ENCODE results near the gene CHD9NB.

The CHD9NB gene

GRCh38 chr16:53081686-53082407 lies 29.1 kb upstream of the CHD9NB start:
- H3K4me1 ChIP-seq (ENCODE audit: control insufficient read depth, low read depth, low read length): peaks cover 21% of the 10 kb centered on the region
- H3K4me3 ChIP-seq (ENCODE audit: low read length): no peak overlapping the region
- no peak overlapping the region for H4K5ac ChIP-seq (ENCODE audit: low read length)
- H3K18ac ChIP-seq (ENCODE audit: low read length): no peak overlapping the region
- H2BK5ac ChIP-seq (ENCODE audit: low read length): no peak overlapping the region
- H3K27me3 ChIP-seq (ENCODE audit: insufficient read depth, low read length, poor library complexity): no peaks in the 10 kb centered on the region
- H2BK15ac ChIP-seq (replicated peaks; ENCODE audit: low read depth): no peak overlapping the region
- no peak overlapping the region for H4K8ac ChIP-seq (ENCODE audit: low read depth, low read length)
- H3K79me1 ChIP-seq (ENCODE audit: low read length): peaks cover 5% of the 10 kb centered on the region
- WGBS (ENCODE audit: extremely low coverage, insufficient coverage, low lambda C conversion rate): no CpG with 5 or more reads among the region's 3 CpGs
- H3K56ac ChIP-seq (ENCODE audit: low read length): no peak overlapping the region
- no peak overlapping the region for H2BK120ac ChIP-seq (ENCODE audit: low read depth, low read length)
- H3K23ac ChIP-seq (ENCODE audit: low read length): no peak overlapping the region
- H3K4me2 ChIP-seq (ENCODE audit: low read length): no peak overlapping the region
- DNase-seq: no peak
- H3K4ac ChIP-seq (ENCODE audit: low read depth, low read length): no peak overlapping the region
- H3K27ac ChIP-seq (ENCODE audit: low read depth, low read length): no peak overlapping the region
- H3K79me2 ChIP-seq (ENCODE audit: control insufficient read depth, insufficient read depth, low read length): no peaks in the 10 kb centered on the region
- no peak overlapping the region for H2AK5ac ChIP-seq (ENCODE audit: low read length)
- no peak overlapping the region for H3K9ac ChIP-seq (ENCODE audit: low read length)
- H3K36me3 ChIP-seq (ENCODE audit: control insufficient read depth, insufficient read depth, low read length): no peaks in the 10 kb centered on the region

DNA sequence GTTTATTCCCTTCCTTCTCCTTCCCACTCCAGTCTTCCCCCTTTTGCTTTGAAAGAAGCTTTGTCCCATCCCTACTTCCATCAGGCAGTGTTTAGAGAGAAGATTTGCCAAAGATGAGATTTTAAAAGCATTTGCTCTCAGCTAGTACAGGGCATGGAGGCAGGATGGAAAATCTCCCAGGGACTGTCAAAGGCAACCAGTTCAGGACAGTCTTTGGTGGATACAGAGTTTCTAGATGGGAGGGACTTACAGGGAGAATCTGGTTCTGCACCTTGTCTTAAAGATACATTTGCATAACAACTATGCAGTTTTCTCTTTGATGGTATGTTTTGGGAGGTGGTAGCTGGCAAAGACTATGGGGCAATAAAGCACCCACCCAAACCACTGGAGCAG lies 28.3 kb upstream of the CHD9NB start:
- no peak for DNase-seq
- no peak overlapping the region for H3K4me2 ChIP-seq (ENCODE audit: low read length)
- no peak overlapping the region for H3K18ac ChIP-seq (ENCODE audit: low read length)
- H3K56ac ChIP-seq (ENCODE audit: low read length): peak overlapping the region; percentile 39
- no peak overlapping the region for H3K9ac ChIP-seq (ENCODE audit: low read length)
- H3K4me3 ChIP-seq (ENCODE audit: low read length): no peak overlapping the region
- no peak overlapping the region for H2BK5ac ChIP-seq (ENCODE audit: low read length)
- H4K8ac ChIP-seq (ENCODE audit: low read depth, low read length): no peak overlapping the region
- no peak overlapping the region for H3K4ac ChIP-seq (ENCODE audit: low read depth, low read length)
- H2BK120ac ChIP-seq (ENCODE audit: low read depth, low read length): no peak overlapping the region
- no peaks in the 10 kb centered on the region for H3K79me2 ChIP-seq (ENCODE audit: control insufficient read depth, insufficient read depth, low read length)
- no peak overlapping the region for H3K27ac ChIP-seq (ENCODE audit: low read depth, low read length)
- no peak overlapping the region for H2BK15ac ChIP-seq (replicated peaks; ENCODE audit: low read depth)
- H3K79me1 ChIP-seq (ENCODE audit: low read length): peaks cover 5% of the 10 kb centered on the region
- H3K27me3 ChIP-seq (ENCODE audit: insufficient read depth, low read length, poor library complexity): no peaks in the 10 kb centered on the region
- H4K5ac ChIP-seq (ENCODE audit: low read length): no peak overlapping the region
- no peak overlapping the region for H3K23ac ChIP-seq (ENCODE audit: low read length)
- peaks cover 17% of the 10 kb centered on the region for H3K4me1 ChIP-seq (ENCODE audit: control insufficient read depth, low read depth, low read length)
- no peak overlapping the region for H2AK5ac ChIP-seq (ENCODE audit: low read length)
- no peaks in the 10 kb centered on the region for H3K36me3 ChIP-seq (ENCODE audit: control insufficient read depth, insufficient read depth, low read length)

DNA sequence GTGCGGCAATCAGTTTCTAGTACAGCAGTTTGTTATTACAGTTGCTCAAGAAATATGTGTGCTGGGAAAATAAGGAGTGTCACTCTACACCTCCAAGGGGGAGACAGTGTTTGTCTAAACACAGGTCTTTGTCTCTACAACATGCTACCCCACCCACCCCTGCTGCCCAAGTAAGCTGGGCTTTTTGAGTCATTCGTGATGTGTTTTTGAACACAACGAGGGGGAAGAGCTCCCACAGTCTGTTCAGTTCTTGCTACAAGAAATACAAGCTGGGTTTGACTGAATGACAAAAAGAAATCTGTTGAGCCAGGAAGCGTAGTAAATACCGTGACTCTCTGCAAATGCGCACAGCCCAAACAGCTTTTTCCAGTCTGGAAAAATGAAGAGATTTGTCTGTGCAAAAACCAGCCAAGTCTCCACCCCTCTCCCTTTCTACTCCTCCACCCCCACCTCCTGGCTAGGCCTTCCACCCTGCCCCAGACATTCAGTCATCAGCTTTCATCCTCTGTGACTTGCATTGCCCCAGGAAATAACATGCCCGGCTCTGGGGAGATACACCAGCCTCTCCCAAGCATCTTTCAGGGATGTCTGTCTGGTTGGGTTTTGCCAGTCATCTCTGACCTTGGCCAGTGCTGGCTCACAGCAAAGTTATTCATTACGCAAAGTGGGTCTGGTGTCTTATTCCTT lies 27.8 kb upstream of the CHD9NB start:
- peaks cover 5% of the 10 kb centered on the region for H3K79me1 ChIP-seq (ENCODE audit: low read length)
- no peak overlapping the region for H3K23ac ChIP-seq (ENCODE audit: low read length)
- DNase-seq: peak; percentile 65
- no peaks in the 10 kb centered on the region for H3K79me2 ChIP-seq (ENCODE audit: control insufficient read depth, insufficient read depth, low read length)
- H4K5ac ChIP-seq (ENCODE audit: low read length): no peak overlapping the region
- WGBS (ENCODE audit: extremely low coverage, insufficient coverage, low lambda C conversion rate): no CpG with 5 or more reads among the region's 8 CpGs
- no peak overlapping the region for H3K4me2 ChIP-seq (ENCODE audit: low read length)
- no peak overlapping the region for H4K8ac ChIP-seq (ENCODE audit: low read depth, low read length)
- peak overlapping the region; percentile 46 for H3K27ac ChIP-seq (ENCODE audit: low read depth, low read length)
- H3K56ac ChIP-seq (ENCODE audit: low read length): peak overlapping the region; percentile 39
- H3K18ac ChIP-seq (ENCODE audit: low read length): no peak overlapping the region
- H3K36me3 ChIP-seq (ENCODE audit: control insufficient read depth, insufficient read depth, low read length): no peaks in the 10 kb centered on the region
- no peak overlapping the region for H2BK120ac ChIP-seq (ENCODE audit: low read depth, low read length)
- H2BK15ac ChIP-seq (replicated peaks; ENCODE audit: low read depth): no peak overlapping the region
- H3K27me3 ChIP-seq (ENCODE audit: insufficient read depth, low read length, poor library complexity): no peaks in the 10 kb centered on the region
- no peak overlapping the region for H3K4ac ChIP-seq (ENCODE audit: low read depth, low read length)
- no peak overlapping the region for H3K4me3 ChIP-seq (ENCODE audit: low read length)
- H3K4me1 ChIP-seq (ENCODE audit: control insufficient read depth, low read depth, low read length): peaks cover 13% of the 10 kb centered on the region
- H3K9ac ChIP-seq (ENCODE audit: low read length): no peak overlapping the region
- no peak overlapping the region for H2AK5ac ChIP-seq (ENCODE audit: low read length)
- no peak overlapping the region for H2BK5ac ChIP-seq (ENCODE audit: low read length)

DNA sequence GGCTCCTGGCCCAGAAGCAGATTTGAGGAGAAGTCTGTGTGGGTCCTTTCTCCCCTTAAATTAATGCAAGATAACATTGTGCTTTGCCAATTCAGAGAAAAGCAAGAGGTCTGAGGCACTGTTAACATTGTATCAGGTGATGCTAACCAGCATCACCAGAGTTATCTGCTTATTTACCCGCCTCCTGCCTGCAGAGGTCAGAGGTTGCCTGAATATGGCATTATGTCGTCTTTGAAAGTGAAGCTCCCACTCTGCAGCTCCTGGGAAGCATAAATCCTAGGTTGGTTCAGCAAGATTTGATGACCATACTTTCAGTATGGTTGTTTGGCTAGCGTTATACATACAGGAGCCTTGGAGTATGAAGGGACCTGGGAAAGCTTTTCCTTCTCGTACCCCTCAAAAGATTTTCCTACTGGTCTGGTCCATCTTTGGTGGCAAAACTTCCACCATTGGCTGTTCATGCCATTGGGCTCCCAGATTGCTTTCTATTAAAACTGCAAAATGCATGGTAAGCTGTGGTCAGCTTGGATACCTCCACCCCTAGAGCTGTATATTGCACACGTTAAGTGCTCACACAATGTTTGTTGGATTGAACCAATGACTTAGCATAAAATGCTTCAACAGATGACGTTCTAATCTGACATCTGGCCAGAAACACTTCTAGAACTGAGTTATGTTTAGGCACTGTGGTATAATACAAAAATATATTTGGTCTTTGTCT lies 26.2 kb upstream of the CHD9NB start:
- no peaks in the 10 kb centered on the region for H3K79me2 ChIP-seq (ENCODE audit: control insufficient read depth, insufficient read depth, low read length)
- H3K36me3 ChIP-seq (ENCODE audit: control insufficient read depth, insufficient read depth, low read length): no peaks in the 10 kb centered on the region
- H3K4me3 ChIP-seq (ENCODE audit: low read length): no peak overlapping the region
- no peak overlapping the region for H4K8ac ChIP-seq (ENCODE audit: low read depth, low read length)
- no peak overlapping the region for H3K4me2 ChIP-seq (ENCODE audit: low read length)
- no peak overlapping the region for H2BK120ac ChIP-seq (ENCODE audit: low read depth, low read length)
- no peak overlapping the region for H3K27ac ChIP-seq (ENCODE audit: low read depth, low read length)
- no CpG with 5 or more reads among the region's 6 CpGs for WGBS (ENCODE audit: extremely low coverage, insufficient coverage, low lambda C conversion rate)
- no peak for DNase-seq
- no peaks in the 10 kb centered on the region for H3K27me3 ChIP-seq (ENCODE audit: insufficient read depth, low read length, poor library complexity)
- H3K56ac ChIP-seq (ENCODE audit: low read length): no peak overlapping the region
- no peak overlapping the region for H2AK5ac ChIP-seq (ENCODE audit: low read length)
- no peak overlapping the region for H3K18ac ChIP-seq (ENCODE audit: low read length)
- peaks cover 5% of the 10 kb centered on the region for H3K79me1 ChIP-seq (ENCODE audit: low read length)
- H2BK5ac ChIP-seq (ENCODE audit: low read length): no peak overlapping the region
- H3K4me1 ChIP-seq (ENCODE audit: control insufficient read depth, low read depth, low read length): peaks cover 9% of the 10 kb centered on the region
- no peak overlapping the region for H3K4ac ChIP-seq (ENCODE audit: low read depth, low read length)
- H3K9ac ChIP-seq (ENCODE audit: low read length): no peak overlapping the region
- no peak overlapping the region for H3K23ac ChIP-seq (ENCODE audit: low read length)
- H2BK15ac ChIP-seq (replicated peaks; ENCODE audit: low read depth): no peak overlapping the region
- no peak overlapping the region for H4K5ac ChIP-seq (ENCODE audit: low read length)

- Histone ChIP-seq H3K4ac (ENCODE audit: low read depth, low read length) (no peak overlapping the region), H2BK15ac (replicated peaks; ENCODE audit: low read depth) (no peak overlapping the region), H3K27ac (ENCODE audit: low read depth, low read length) (no peak overlapping the region), H3K56ac (ENCODE audit: low read length) (no peak overlapping the region), H4K8ac (ENCODE audit: low read depth, low read length) (no peak overlapping the region), H3K9ac (ENCODE audit: low read length) (no peak overlapping the region), H2AK5ac (ENCODE audit: low read length) (no peak overlapping the region), H3K4me1 (ENCODE audit: control insufficient read depth, low read depth, low read length) (peaks cover 9% of the 10 kb centered on the region), H3K18ac (ENCODE audit: low read length) (no peak overlapping the region), H3K4me2 (ENCODE audit: low read length) (no peak overlapping the region), H3K23ac (ENCODE audit: low read length) (no peak overlapping the region), H2BK5ac (ENCODE audit: low read length) (no peak overlapping the region), H2BK120ac (ENCODE audit: low read depth, low read length) (no peak overlapping the region), H3K79me1 (ENCODE audit: low read length) (peaks cover 5% of the 10 kb centered on the region), H4K5ac (ENCODE audit: low read length) (no peak overlapping the region), H3K79me2 (ENCODE audit: control insufficient read depth, insufficient read depth, low read length) (no peaks in the 10 kb centered on the region), H3K4me3 (ENCODE audit: low read length) (no peak overlapping the region), H3K27me3 (ENCODE audit: insufficient read depth, low read length, poor library complexity) (no peaks in the 10 kb centered on the region), H3K36me3 (ENCODE audit: control insufficient read depth, insufficient read depth, low read length) (no peaks in the 10 kb centered on the region)
- DNase-seq: no peak
- WGBS (ENCODE audit: extremely low coverage, insufficient coverage, low lambda C conversion rate): no CpG with 5 or more reads among the region's 2 CpGs
These were observed 25.6 kb upstream of the CHD9NB start for GRCh38 chr16:53078247-53078646.

All from mesendoderm (in vitro differentiated cells).